GM12864 (cell line): ENCODE results near the gene ACOX1.

Source experiments
- DNase-seq: peaks from one replicate; pipeline ENCODE4 v3.0.0-alpha.2; 2011; ENCODE audit warnings: low read depth
- H3K4me3 ChIP-seq: 2 replicates; pipeline ENCODE4 v1.5.1; 2011; ENCODE audit warnings: mild to moderate bottlenecking, low read depth, low read length, control low read depth
- CTCF ChIP-seq: IDR thresholded peaks from 2 replicates; pipeline ENCODE4 v1.5.1; 2011; ENCODE audit warnings: low read depth, mild to moderate bottlenecking, moderate library complexity, low read length, control low read depth, inconsistent platforms; ENCODE audit errors: missing control alignments

The ACOX1 gene

GRCh38 chr17:75891605-75892555, 87.1 kb downstream of the ACOX1 start:
- H3K4me3 ChIP-seq = no peak overlapping the region
- DNase-seq = no peak
- no peak for TF ChIP-seq CTCF
